ENCODE results near the gene C16orf54.
"Not testable (repeated sequence)": the region's sequence is repeated elsewhere in the genome, so short reads cannot be mapped to it uniquely, and the experiment has no call there.

C16orf54 gene

GRCh38 chr16:29736764-29737163 is 9.0 kb downstream of the C16orf54 start:
- DNase-seq (ENCODE audit: low read depth in 2 of 2): no peak
- TF ChIP-seq CTCF (IDR thresholded peaks at IDR 0.05; ENCODE audit: low read depth, low read length): no peak
- H3K4me3 ChIP-seq (replicated peaks in 1 of 2; ENCODE audit: low read depth in 2 of 2, low read length in 2 of 2): no peak overlapping the region

GRCh38 chr16:29736112-29736511 is 9.7 kb downstream of the C16orf54 start:
- TF ChIP-seq CTCF (IDR thresholded peaks at IDR 0.05; ENCODE audit: low read depth, low read length): no peak
- no peak for DNase-seq (ENCODE audit: low read depth in 2 of 2)
- no peak overlapping the region for H3K4me3 ChIP-seq (replicated peaks in 1 of 2; ENCODE audit: low read depth in 2 of 2, low read length in 2 of 2)

GRCh38 chr16:29734786-29735185 is 11.0 kb downstream of the C16orf54 start:
- peak in 1 of 2 donors; percentile 2 for DNase-seq (ENCODE audit: low read depth in 2 of 2)
- H3K4me3 ChIP-seq (replicated peaks in 1 of 2; ENCODE audit: low read depth in 2 of 2, low read length in 2 of 2): no peak overlapping the region
- TF ChIP-seq CTCF (IDR thresholded peaks at IDR 0.05; ENCODE audit: low read depth, low read length): no peak

GRCh38 chr16:29731768-29732601 is 13.8 kb downstream of the C16orf54 start:
- not testable (repeated sequence) for H3K4me3 ChIP-seq (replicated peaks in 1 of 2; ENCODE audit: low read depth in 2 of 2, low read length in 2 of 2); DNase-seq (ENCODE audit: low read depth in 2 of 2)

GRCh38 chr16:29730649-29731048 is 15.1 kb downstream of the C16orf54 start:
- H3K4me3 ChIP-seq (replicated peaks in 1 of 2; ENCODE audit: low read depth in 2 of 2, low read length in 2 of 2): no peak overlapping the region
- no peak for DNase-seq (ENCODE audit: low read depth in 2 of 2)
- no peak for TF ChIP-seq CTCF (IDR thresholded peaks at IDR 0.05; ENCODE audit: low read depth, low read length)

- DNase-seq (ENCODE audit: low read depth in 2 of 2): peak; percentile 59 to 72
- H3K4me3 ChIP-seq (replicated peaks in 1 of 2; ENCODE audit: low read depth in 2 of 2, low read length in 2 of 2): no peak overlapping the region
- TF ChIP-seq CTCF (IDR thresholded peaks at IDR 0.05; ENCODE audit: low read depth, low read length): peak; percentile 79
Observed at GRCh38 chr16:29729116-29729521, 16.7 kb downstream of the C16orf54 start.

- no peak for DNase-seq (ENCODE audit: low read depth in 2 of 2)
- no peak for TF ChIP-seq CTCF (IDR thresholded peaks at IDR 0.05; ENCODE audit: low read depth, low read length)
- H3K4me3 ChIP-seq (replicated peaks in 1 of 2; ENCODE audit: low read depth in 2 of 2, low read length in 2 of 2): no peak overlapping the region
Observed at GRCh38 chr16:29727452-29727851, 18.3 kb downstream of the C16orf54 start.

All from cardiac fibroblast (primary cell).